ENCODE measurements around the gene FADS2. TPM values are rescaled to one million over a fixed set of nuclear protein-coding genes. Genes with fewer than 3 reads are reported as not detected.
"Not testable (repeated sequence)": the region's sequence is repeated elsewhere in the genome, so short reads cannot be mapped to it uniquely, and the experiment has no call there.

FADS2 gene
- total RNA-seq, 1 experiment from 2014 or later, result 48.8 TPM

GRCh38 chr11:61868571-61869428, 40.7 kb downstream of the FADS2 start:
- DNase-seq (ENCODE audit: low read depth), result no peak

- no peak for DNase-seq (ENCODE audit: low read depth)
These were observed 41.3 kb downstream of the FADS2 start for GRCh38 chr11:61869429-61869707.

GRCh38 chr11:61869708-61870451, 41.8 kb downstream of the FADS2 start:
- no peak for DNase-seq (ENCODE audit: low read depth)

- DNase-seq (ENCODE audit: low read depth), result peak; percentile 67
These were observed 42.5 kb downstream of the FADS2 start for GRCh38 chr11:61870541-61871031.

GRCh38 chr11:61871158-61871597, 43.1 kb downstream of the FADS2 start:
- DNase-seq (ENCODE audit: low read depth), result peak; percentile 75

GRCh38 chr11:61872935-61873565, 45.0 kb downstream of the FADS2 start:
- DNase-seq (ENCODE audit: low read depth), result no peak

GRCh38 chr11:61873588-61874376, 45.7 kb downstream of the FADS2 start:
- DNase-seq (ENCODE audit: low read depth), result no peak

GRCh38 chr11:61874377-61874809, 46.3 kb downstream of the FADS2 start:
- DNase-seq (ENCODE audit: low read depth), result no peak

- DNase-seq (ENCODE audit: low read depth), result no peak
These were observed 46.8 kb downstream of the FADS2 start for GRCh38 chr11:61874853-61875252.

GRCh38 chr11:61875698-61876097, 47.6 kb downstream of the FADS2 start:
- DNase-seq (ENCODE audit: low read depth), result no peak

- DNase-seq (ENCODE audit: low read depth), result no peak
These were observed 51.1 kb downstream of the FADS2 start for GRCh38 chr11:61879152-61879551.

- DNase-seq (ENCODE audit: low read depth), result no peak
These were observed 51.9 kb downstream of the FADS2 start for GRCh38 chr11:61880031-61880430.

GRCh38 chr11:61880454-61880853, 52.4 kb downstream of the FADS2 start:
- no peak for DNase-seq (ENCODE audit: low read depth)

- no peak for DNase-seq (ENCODE audit: low read depth)
These were observed 53.3 kb downstream of the FADS2 start for GRCh38 chr11:61881397-61881796.

- DNase-seq (ENCODE audit: low read depth), result not testable (repeated sequence)
These were observed 54.2 kb downstream of the FADS2 start for GRCh38 chr11:61882267-61882666.

- no peak for DNase-seq (ENCODE audit: low read depth)
These were observed 54.8 kb downstream of the FADS2 start for GRCh38 chr11:61882879-61883278.

- no peak for DNase-seq (ENCODE audit: low read depth)
These were observed 55.2 kb downstream of the FADS2 start for GRCh38 chr11:61883327-61883726.

- no peak for DNase-seq (ENCODE audit: low read depth)
These were observed 55.8 kb downstream of the FADS2 start for GRCh38 chr11:61883947-61884346.

- no peak for DNase-seq (ENCODE audit: low read depth)
These were observed 57.2 kb downstream of the FADS2 start for GRCh38 chr11:61885166-61885778.

GRCh38 chr11:61885784-61886580, 57.9 kb downstream of the FADS2 start:
- no peak for DNase-seq (ENCODE audit: low read depth)

Measured in RPMI7951 (cell line).